ENCODE data around the gene ATP5MC3. TPM values are rescaled to one million over a fixed set of nuclear protein-coding genes. Genes with fewer than 3 reads are reported as not detected.
A peak's percentile ranks its signal among the peaks of the same experiment; 100 is the strongest.
"Not testable (repeated sequence)": the region's sequence is repeated elsewhere in the genome, so short reads cannot be mapped to it uniquely, and the experiment has no call there.

Gene ATP5MC3
- 281 and 286 TPM in 2 replicates for total RNA-seq
- 529 and 563 TPM in 2 replicates for polyA plus RNA-seq

DNA sequence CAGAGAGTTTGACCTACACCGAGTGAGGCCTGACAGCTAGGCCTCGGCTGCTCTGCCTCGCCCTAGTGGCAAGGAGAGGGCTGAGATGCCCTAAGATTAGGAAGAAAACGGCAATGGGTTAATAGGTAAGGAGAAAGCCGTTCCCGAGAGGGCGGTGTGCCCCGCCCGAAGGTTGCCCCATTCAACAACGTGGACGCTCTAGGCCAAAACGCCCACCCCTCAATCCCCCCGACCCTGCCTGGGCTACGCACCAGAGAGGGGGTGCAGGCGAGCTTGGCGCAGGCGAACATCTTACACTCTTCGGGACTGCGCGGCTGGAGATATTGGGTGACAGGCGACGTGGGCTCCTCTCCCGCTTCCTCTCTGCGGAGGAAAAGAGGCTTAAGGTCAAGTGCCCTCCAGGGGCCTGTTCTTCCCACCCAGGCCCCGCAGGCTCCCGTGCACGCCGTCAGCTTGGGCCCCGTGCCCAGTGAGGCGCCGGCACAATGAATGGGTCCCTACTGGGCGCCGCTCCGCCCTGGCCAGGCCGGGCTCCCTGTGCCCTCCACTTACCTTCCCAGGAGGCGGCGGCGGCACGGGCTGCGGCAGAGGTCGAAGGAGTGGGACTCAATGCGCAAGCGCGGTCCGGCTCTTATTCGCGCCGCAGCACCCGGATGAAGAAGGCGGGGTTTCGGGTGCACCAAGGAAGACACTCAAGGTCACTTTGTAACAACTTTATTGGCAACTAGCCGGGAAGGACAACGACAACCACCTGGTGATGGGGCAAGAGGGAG, at the start of gene ATP5MC3:
ATP5MC3 (minus strand) TSS at position 607 of the 773 bp plus-strand sequence; CDS start at position 290, 317 bp downstream.
- peaks cover 23% of the 10 kb centered on the region for H4K20me1 ChIP-seq (ENCODE audit: insufficient read depth, poor library complexity, severe bottlenecking)
- peak within 1 kb of the TSS; percentile 80 for H3K4me3 ChIP-seq
- peaks cover 6% of the 10 kb centered on the region for H3K36me3 ChIP-seq (replicated peaks; ENCODE audit: insufficient read depth, low read depth)
- H3K27me3 ChIP-seq, result no peaks in the 10 kb centered on the region
- H3K27ac ChIP-seq, result peak within 1 kb of the TSS; percentile 90
- H3K4me2 ChIP-seq, result peak within 1 kb of the TSS; percentile 77
- peaks cover 51% of the 10 kb centered on the region for H3K79me2 ChIP-seq
- WGBS (ENCODE audit: low lambda C conversion rate, missing lambda C conversion rate), result under 1% methylated on average over 53 of the region's 53 CpGs
- H3K4me1 ChIP-seq (ENCODE audit: insufficient read depth), result peaks cover 7% of the 10 kb centered on the region
- no peaks in the 10 kb centered on the region for H3K9me2 ChIP-seq (replicated peaks; ENCODE audit: insufficient read depth)
- DNase-seq (ENCODE audit: low spot score), result peak; percentile 98
- no peaks in the 10 kb centered on the region for H3K9me3 ChIP-seq (ENCODE audit: low read depth)
- peak within 1 kb of the TSS; percentile 91 for H2AFZ ChIP-seq
- TF ChIP-seq EZH2phosphoT487 (IDR thresholded peaks at IDR 0.05; ENCODE audit: low read depth, severe bottlenecking, unreplicated experiment), result no peak
- TF ChIP-seq, protein P1, sequence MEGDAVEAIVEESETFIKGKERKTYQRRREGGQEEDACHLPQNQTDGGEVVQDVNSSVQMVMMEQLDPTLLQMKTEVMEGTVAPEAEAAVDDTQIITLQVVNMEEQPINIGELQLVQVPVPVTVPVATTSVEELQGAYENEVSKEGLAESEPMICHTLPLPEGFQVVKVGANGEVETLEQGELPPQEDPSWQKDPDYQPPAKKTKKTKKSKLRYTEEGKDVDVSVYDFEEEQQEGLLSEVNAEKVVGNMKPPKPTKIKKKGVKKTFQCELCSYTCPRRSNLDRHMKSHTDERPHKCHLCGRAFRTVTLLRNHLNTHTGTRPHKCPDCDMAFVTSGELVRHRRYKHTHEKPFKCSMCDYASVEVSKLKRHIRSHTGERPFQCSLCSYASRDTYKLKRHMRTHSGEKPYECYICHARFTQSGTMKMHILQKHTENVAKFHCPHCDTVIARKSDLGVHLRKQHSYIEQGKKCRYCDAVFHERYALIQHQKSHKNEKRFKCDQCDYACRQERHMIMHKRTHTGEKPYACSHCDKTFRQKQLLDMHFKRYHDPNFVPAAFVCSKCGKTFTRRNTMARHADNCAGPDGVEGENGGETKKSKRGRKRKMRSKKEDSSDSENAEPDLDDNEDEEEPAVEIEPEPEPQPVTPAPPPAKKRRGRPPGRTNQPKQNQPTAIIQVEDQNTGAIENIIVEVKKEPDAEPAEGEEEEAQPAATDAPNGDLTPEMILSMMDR (IDR thresholded peaks at IDR 0.05; ENCODE audit: poor library complexity), result no peak
- no peak for TF ChIP-seq EZH2 (IDR thresholded peaks at IDR 0.05; ENCODE audit: borderline replicate concordance)

DNA sequence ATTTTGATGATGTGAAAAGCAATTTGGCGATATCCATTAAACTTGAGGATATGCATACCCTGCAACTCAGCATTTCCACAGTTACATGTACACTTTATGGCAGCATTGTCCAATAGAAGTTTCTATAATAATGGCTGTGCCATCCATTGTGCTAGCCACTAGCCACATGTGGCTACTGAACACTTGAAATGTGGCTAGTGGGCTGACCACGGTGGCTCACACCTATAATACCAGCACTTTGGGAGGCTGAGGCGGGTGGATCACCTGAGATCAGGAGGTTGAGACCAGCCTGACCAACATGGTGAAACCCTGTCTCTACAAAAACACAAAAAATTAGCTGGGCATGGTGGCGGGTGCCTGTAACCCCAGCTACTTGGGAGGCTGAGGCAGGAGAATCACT, 47.1 kb upstream of the ATP5MC3 start:
- H3K79me2 ChIP-seq; H3K27me3 ChIP-seq; H4K20me1 ChIP-seq (ENCODE audit: insufficient read depth, poor library complexity, severe bottlenecking); H3K9me2 ChIP-seq (replicated peaks; ENCODE audit: insufficient read depth); H3K4me1 ChIP-seq (ENCODE audit: insufficient read depth); H3K36me3 ChIP-seq (replicated peaks; ENCODE audit: insufficient read depth, low read depth); H2AFZ ChIP-seq; H3K27ac ChIP-seq; H3K4me2 ChIP-seq; H3K4me3 ChIP-seq; DNase-seq (ENCODE audit: low spot score); H3K9me3 ChIP-seq (ENCODE audit: low read depth): not testable (repeated sequence)
- WGBS (ENCODE audit: low lambda C conversion rate, missing lambda C conversion rate), result 75% methylated on average over 4 of the region's 4 CpGs

DNA sequence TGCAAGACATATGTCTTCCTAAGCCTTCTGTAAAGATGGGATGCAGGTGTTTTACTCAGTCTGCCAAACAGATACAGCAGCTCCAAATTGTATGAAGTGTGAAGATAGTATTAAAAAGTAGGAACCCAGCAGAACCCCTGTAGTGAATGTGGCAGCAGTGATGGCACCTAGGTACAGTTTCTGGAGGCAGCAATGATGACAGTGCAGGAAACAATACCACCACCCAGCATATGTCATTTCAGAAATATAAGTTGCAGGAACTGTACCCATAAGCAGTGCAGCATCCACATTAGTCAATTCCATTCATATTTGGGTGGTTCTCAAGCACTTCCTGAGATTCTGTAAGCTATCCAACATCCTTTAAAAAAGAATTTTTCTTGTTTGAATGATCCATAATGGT, 46.7 kb upstream of the ATP5MC3 start:
- H3K79me2 ChIP-seq, result no peaks in the 10 kb centered on the region
- no peak overlapping the region for H2AFZ ChIP-seq
- no peak overlapping the region for H3K4me2 ChIP-seq
- H3K27ac ChIP-seq, result no peak overlapping the region
- H3K9me2 ChIP-seq (replicated peaks; ENCODE audit: insufficient read depth), result no peaks in the 10 kb centered on the region
- no peaks in the 10 kb centered on the region for H3K9me3 ChIP-seq (ENCODE audit: low read depth)
- DNase-seq (ENCODE audit: low spot score), result no peak
- TF ChIP-seq EZH2phosphoT487 (IDR thresholded peaks at IDR 0.05; ENCODE audit: low read depth, severe bottlenecking, unreplicated experiment), result no peak
- no peak for TF ChIP-seq EZH2 (IDR thresholded peaks at IDR 0.05; ENCODE audit: borderline replicate concordance)
- TF ChIP-seq, protein P1 (IDR thresholded peaks at IDR 0.05; ENCODE audit: poor library complexity), result no peak
- H3K4me1 ChIP-seq (ENCODE audit: insufficient read depth), result no peaks in the 10 kb centered on the region
- no peaks in the 10 kb centered on the region for H3K36me3 ChIP-seq (replicated peaks; ENCODE audit: insufficient read depth, low read depth)
- H4K20me1 ChIP-seq (ENCODE audit: insufficient read depth, poor library complexity, severe bottlenecking), result no peaks in the 10 kb centered on the region
- no peak overlapping the region for H3K4me3 ChIP-seq
- H3K27me3 ChIP-seq, result peaks cover 5% of the 10 kb centered on the region

DNA sequence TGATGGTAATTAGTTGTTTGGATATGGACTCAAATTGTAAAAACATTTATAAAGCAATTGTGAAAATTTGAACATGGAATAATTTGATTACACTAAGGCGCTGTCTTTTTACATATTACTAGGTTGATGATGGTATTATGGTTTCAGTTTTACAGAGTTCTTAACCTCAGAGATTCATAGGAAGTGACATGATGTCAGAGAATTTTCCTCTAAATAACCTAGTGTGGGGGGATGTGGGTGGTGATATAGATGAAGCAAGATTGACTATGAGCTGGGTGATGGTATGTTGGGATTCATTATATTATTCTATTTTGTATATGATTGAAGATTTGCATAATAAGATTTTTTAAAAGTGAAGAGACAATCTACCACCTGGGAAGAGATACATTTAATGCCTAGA, 45.9 kb upstream of the ATP5MC3 start:
- H3K79me2 ChIP-seq, result no peaks in the 10 kb centered on the region
- H3K27ac ChIP-seq, result no peak overlapping the region
- no peak overlapping the region for H2AFZ ChIP-seq
- no peak overlapping the region for H3K4me2 ChIP-seq
- H3K27me3 ChIP-seq, result peaks cover 5% of the 10 kb centered on the region
- TF ChIP-seq EZH2 (IDR thresholded peaks at IDR 0.05; ENCODE audit: borderline replicate concordance), result no peak
- TF ChIP-seq, protein P1 (IDR thresholded peaks at IDR 0.05; ENCODE audit: poor library complexity), result no peak
- no peak for TF ChIP-seq EZH2phosphoT487 (IDR thresholded peaks at IDR 0.05; ENCODE audit: low read depth, severe bottlenecking, unreplicated experiment)
- no peaks in the 10 kb centered on the region for H3K4me1 ChIP-seq (ENCODE audit: insufficient read depth)
- H4K20me1 ChIP-seq (ENCODE audit: insufficient read depth, poor library complexity, severe bottlenecking), result no peaks in the 10 kb centered on the region
- no peak for DNase-seq (ENCODE audit: low spot score)
- H3K9me2 ChIP-seq (replicated peaks; ENCODE audit: insufficient read depth), result no peaks in the 10 kb centered on the region
- WGBS (ENCODE audit: low lambda C conversion rate, missing lambda C conversion rate), result 100% methylated on average over 1 of the region's 1 CpG
- no peaks in the 10 kb centered on the region for H3K36me3 ChIP-seq (replicated peaks; ENCODE audit: insufficient read depth, low read depth)
- H3K9me3 ChIP-seq (ENCODE audit: low read depth), result no peaks in the 10 kb centered on the region
- H3K4me3 ChIP-seq, result no peak overlapping the region
